ENCODE results near the gene KRI1.

DNA sequence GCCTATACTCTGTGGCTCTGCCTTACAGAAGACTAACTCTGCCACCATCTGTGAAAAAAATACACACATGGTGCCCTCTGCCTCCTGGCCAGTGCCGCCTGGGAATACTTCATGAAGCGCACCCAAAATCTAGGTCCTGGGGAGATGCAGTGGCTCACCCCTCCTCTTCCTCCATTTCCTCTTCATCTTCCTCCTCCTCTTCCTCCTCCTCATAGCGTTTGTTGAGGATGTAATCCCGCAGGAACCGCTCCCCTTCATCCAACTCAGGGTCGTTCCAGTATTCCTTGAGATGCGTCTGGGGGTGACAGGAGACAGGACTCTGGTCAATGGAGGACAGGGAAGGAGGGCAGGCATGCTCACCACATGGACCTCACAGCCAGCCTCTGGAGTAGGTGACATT lies 5.7 kb downstream of the KRI1 start:
- TF ChIP-seq, protein P1, sequence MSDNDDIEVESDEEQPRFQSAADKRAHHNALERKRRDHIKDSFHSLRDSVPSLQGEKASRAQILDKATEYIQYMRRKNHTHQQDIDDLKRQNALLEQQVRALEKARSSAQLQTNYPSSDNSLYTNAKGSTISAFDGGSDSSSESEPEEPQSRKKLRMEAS (IDR thresholded peaks at IDR 0.05), result no peak
- TF ChIP-seq, protein P2, sequence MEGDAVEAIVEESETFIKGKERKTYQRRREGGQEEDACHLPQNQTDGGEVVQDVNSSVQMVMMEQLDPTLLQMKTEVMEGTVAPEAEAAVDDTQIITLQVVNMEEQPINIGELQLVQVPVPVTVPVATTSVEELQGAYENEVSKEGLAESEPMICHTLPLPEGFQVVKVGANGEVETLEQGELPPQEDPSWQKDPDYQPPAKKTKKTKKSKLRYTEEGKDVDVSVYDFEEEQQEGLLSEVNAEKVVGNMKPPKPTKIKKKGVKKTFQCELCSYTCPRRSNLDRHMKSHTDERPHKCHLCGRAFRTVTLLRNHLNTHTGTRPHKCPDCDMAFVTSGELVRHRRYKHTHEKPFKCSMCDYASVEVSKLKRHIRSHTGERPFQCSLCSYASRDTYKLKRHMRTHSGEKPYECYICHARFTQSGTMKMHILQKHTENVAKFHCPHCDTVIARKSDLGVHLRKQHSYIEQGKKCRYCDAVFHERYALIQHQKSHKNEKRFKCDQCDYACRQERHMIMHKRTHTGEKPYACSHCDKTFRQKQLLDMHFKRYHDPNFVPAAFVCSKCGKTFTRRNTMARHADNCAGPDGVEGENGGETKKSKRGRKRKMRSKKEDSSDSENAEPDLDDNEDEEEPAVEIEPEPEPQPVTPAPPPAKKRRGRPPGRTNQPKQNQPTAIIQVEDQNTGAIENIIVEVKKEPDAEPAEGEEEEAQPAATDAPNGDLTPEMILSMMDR (IDR thresholded peaks at IDR 0.05; ENCODE audit: low read depth, low read length, missing input control), result no peak
- no peak for TF ChIP-seq FOXA1 (IDR thresholded peaks at IDR 0.05)
- TF ChIP-seq, protein P3, sequence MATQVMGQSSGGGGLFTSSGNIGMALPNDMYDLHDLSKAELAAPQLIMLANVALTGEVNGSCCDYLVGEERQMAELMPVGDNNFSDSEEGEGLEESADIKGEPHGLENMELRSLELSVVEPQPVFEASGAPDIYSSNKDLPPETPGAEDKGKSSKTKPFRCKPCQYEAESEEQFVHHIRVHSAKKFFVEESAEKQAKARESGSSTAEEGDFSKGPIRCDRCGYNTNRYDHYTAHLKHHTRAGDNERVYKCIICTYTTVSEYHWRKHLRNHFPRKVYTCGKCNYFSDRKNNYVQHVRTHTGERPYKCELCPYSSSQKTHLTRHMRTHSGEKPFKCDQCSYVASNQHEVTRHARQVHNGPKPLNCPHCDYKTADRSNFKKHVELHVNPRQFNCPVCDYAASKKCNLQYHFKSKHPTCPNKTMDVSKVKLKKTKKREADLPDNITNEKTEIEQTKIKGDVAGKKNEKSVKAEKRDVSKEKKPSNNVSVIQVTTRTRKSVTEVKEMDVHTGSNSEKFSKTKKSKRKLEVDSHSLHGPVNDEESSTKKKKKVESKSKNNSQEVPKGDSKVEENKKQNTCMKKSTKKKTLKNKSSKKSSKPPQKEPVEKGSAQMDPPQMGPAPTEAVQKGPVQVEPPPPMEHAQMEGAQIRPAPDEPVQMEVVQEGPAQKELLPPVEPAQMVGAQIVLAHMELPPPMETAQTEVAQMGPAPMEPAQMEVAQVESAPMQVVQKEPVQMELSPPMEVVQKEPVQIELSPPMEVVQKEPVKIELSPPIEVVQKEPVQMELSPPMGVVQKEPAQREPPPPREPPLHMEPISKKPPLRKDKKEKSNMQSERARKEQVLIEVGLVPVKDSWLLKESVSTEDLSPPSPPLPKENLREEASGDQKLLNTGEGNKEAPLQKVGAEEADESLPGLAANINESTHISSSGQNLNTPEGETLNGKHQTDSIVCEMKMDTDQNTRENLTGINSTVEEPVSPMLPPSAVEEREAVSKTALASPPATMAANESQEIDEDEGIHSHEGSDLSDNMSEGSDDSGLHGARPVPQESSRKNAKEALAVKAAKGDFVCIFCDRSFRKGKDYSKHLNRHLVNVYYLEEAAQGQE (IDR thresholded peaks at IDR 0.05), result no peak
- no peak for TF ChIP-seq RAD21 (IDR thresholded peaks at IDR 0.05)
